Activated B cell treated with CpG ODN at 0.5 μM for 24 hours (primary cell): Measurements from ENCODE around the gene PDPK1. TPM values are rescaled to one million over a fixed set of nuclear protein-coding genes. Genes with fewer than 3 reads are reported as not detected.

Source experiments
- ATAC-seq: fragments of 200-7000 bp; cut with Tn5 transposase; one replicate; pipeline ENCODE4 v1.10.0; 2021; ENCODE audit warnings: low read depth, mild to moderate bottlenecking, moderate library complexity
- CTCF ChIA-PET: fragments of 350-600 bp; sonication (Branson Sonifier 250); formaldehyde crosslinking; loops from one replicate; lab custom pipeline; 2021; ENCODE audit warnings: antibody characterized with exemption; lab: Charles Lee
- POLR2A ChIA-PET: fragments of 350-600 bp; sonication (Branson Sonifier 250); formaldehyde crosslinking; loops from one replicate; lab custom pipeline; 2021; ENCODE audit warnings: antibody characterized with exemption; lab: Charles Lee
- DNase-seq: peaks from one replicate; pipeline ENCODE4 v3.0.0; 2022
- H3K27ac Mint-ChIP-seq: one replicate; pipeline ENCODE4 v1.8.0; 2020; ENCODE audit warnings: mixed read lengths
- H3K27me3 Mint-ChIP-seq: one replicate; pipeline ENCODE4 v1.8.0; 2021; ENCODE audit warnings: mixed read lengths
- H3K36me3 Mint-ChIP-seq: one replicate; pipeline ENCODE4 v1.8.0; 2021; ENCODE audit warnings: low read depth, mixed read lengths
- H3K4me1 Mint-ChIP-seq: one replicate; pipeline ENCODE4 v1.8.0; 2021; ENCODE audit warnings: mixed read lengths
- H3K4me3 Mint-ChIP-seq: one replicate; pipeline ENCODE4 v1.8.0; 2020; ENCODE audit warnings: mild to moderate bottlenecking, mixed read lengths
- H3K9me3 Mint-ChIP-seq: one replicate; pipeline ENCODE4 v1.8.0; 2020; ENCODE audit warnings: mixed read lengths
- CTCF ChIP-seq: fragments of 200-600 bp; IDR thresholded peaks from one replicate; pipeline ENCODE4 v1.8.0; 2022; ENCODE audit warnings: antibody characterized with exemption, mild to moderate bottlenecking
- intact Hi-C: fragments of 100-400 bp; cut with micrococcal nuclease; formaldehyde crosslinking; loops from one replicate; pipeline ENCODE4 v1.15.1; 2024
- total RNA-seq: library from RNA; stranded (reverse); gene quantifications from 2 replicates; pipeline ENCODE4 v1.2.3, GENCODE V29; 2022

PDPK1 gene
- total RNA-seq, 1 donor from 2014 or later = 62.0 TPM

GRCh38 chr16:2523801-2524231 is 14.0 kb upstream of the PDPK1 start:
- DNase-seq (no peak), ATAC-seq (no peak)
- H3K27ac Mint-ChIP-seq = no peak overlapping the region
- intact Hi-C loops = no loop called here
- no peaks in the 10 kb centered on the region for H3K9me3 Mint-ChIP-seq
- H3K36me3 Mint-ChIP-seq = peaks cover 63% of the 10 kb centered on the region
- ChIA-PET CTCF (no interaction called here), POLR2A (interaction anchor here (1.5 to 1.9 kb wide), 2 partner anchors 8 to 10 kb away, joined by 4 to 5 read pairs; partner anchors contain the start of gene ATP6V0C)
- TF ChIP-seq CTCF = no peak
- peaks cover 28% of the 10 kb centered on the region for H3K4me1 Mint-ChIP-seq
- H3K4me3 Mint-ChIP-seq = no peak overlapping the region
- H3K27me3 Mint-ChIP-seq = no peaks in the 10 kb centered on the region

DNA sequence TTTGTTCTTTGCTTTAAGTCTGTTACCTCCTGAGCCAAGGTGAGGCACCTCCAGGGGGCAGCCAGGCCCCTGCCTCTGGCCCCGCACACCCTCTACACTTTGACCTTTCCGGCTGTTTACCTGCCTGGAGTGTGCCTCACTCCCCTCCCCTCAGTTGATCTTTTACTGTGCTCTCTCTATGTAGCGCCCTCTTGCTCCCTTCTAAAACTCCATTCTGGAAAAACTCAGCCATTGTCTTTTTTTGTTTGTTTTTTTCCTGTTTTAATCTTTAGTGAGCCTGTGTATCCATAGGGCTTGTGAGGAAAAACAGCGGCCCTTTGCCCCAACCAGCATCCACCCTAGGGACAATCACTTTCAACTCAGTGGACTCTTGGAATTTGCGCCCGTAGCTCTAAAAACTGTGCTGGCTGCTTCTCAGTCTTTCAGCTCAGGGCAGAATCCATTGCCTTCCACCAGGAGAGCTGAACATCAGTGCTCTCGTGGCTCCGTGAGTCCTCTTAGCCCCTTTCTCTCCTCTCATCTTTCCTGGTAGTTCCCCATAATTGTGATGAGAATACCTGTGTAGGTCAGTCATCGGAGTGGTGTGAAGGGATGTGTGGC is 13.4 kb upstream of the PDPK1 start:
- Mint-ChIP-seq H3K4me3 (no peak overlapping the region), H3K36me3 (peaks cover 61% of the 10 kb centered on the region), H3K4me1 (peaks cover 23% of the 10 kb centered on the region), H3K27ac (peak overlapping the region; percentile 25), H3K27me3 (no peaks in the 10 kb centered on the region), H3K9me3 (no peaks in the 10 kb centered on the region)
- intact Hi-C loops = no loop called here
- ChIA-PET POLR2A (interaction anchor here (1.5 to 1.9 kb wide), 2 partner anchors 8 to 10 kb away, joined by 4 to 5 read pairs; partner anchors contain the start of gene ATP6V0C), CTCF (no interaction called here)
- ATAC-seq (no peak), DNase-seq (no peak)
- no peak for TF ChIP-seq CTCF

DNA sequence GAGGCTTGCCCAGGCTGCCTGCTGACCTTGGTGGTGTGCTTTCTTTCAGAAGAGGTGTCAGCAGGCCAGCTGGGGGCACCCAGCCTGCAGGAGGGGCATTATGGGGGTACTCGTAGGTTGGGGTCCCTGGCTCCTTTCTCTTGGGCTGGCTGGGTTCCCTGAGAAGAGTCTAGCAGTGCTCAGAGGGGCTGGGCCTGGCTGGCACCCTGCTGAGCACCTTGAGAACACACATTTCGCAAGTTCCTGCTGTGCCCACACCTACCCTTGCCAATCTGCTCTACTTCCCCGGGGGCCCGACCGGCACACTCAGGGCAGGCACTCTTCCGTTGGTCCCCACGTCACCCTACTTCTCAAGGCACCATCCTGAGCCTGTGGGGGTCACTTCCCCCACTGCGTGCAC is 11.7 kb upstream of the PDPK1 start:
- Mint-ChIP-seq H3K4me1 (peaks cover 19% of the 10 kb centered on the region), H3K27ac (no peak overlapping the region), H3K9me3 (no peaks in the 10 kb centered on the region), H3K36me3 (peaks cover 59% of the 10 kb centered on the region), H3K27me3 (no peaks in the 10 kb centered on the region), H3K4me3 (no peak overlapping the region)
- DNase-seq (no peak), ATAC-seq (no peak)
- ChIA-PET CTCF (no interaction called here), POLR2A (no interaction called here)
- TF ChIP-seq CTCF = no peak
- intact Hi-C loops = no loop called here

DNA sequence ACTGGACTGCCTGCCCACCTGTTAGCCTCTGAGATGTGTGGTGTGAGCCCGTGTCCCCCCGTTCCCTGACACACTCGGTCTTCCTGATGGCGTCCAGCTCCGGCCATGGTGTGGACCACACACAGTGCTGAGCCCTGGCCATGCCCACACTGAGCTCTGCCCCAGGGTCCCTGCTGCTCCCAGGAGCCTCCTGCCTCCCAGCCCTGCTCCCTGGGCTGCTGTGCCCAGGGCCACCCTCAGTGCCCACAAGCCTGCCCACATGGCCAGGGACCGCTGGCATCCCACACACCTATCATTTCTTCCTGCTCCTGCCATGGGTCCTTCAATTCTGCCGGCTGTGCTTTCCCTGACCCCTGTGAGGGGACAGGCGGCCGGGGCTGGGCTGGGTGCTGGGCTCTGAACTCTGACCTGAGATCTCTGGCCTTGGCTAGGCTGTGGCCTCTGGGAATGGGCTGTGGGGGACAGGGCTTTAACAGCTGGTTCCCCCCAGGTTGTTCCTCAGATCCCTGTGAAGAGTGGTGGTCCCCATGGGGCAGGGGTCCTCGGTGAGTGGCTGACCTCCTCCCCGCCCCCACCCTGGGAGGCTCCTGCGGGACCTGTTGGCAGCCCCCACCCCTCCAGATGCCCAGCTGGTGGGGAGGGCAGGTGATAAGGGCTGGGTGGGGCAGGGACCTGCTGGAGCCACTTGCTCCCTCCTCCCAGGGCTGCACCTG is 10.6 kb upstream of the PDPK1 start:
- ChIA-PET CTCF (no interaction called here), POLR2A (no interaction called here)
- no peaks in the 10 kb centered on the region for H3K9me3 Mint-ChIP-seq
- no peak for ATAC-seq
- no peak overlapping the region for H3K27ac Mint-ChIP-seq
- peaks cover 52% of the 10 kb centered on the region for H3K36me3 Mint-ChIP-seq
- intact Hi-C loops = no loop called here
- no peaks in the 10 kb centered on the region for H3K27me3 Mint-ChIP-seq
- H3K4me3 Mint-ChIP-seq = no peak overlapping the region
- TF ChIP-seq CTCF = no peak
- peaks cover 22% of the 10 kb centered on the region for H3K4me1 Mint-ChIP-seq
- DNase-seq = no peak

DNA sequence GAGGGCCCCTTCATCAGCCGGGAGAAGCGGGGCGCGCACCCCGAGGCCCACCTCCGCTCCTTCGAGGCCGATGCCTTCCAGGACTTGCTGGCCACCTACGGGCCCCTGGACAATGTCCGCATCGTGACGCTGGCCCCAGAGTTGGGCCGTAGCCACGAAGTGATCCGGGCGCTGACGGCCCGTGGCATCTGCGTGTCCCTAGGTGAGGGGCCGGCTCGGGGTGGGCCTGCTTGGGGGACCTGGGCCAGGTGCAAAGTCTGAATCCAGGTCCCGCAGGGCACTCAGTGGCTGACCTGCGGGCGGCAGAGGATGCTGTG is 10.1 kb upstream of the PDPK1 start:
- Mint-ChIP-seq H3K27ac (no peak overlapping the region), H3K36me3 (peaks cover 53% of the 10 kb centered on the region), H3K9me3 (no peaks in the 10 kb centered on the region), H3K27me3 (no peaks in the 10 kb centered on the region), H3K4me3 (no peak overlapping the region), H3K4me1 (peaks cover 22% of the 10 kb centered on the region)
- ChIA-PET POLR2A (no interaction called here), CTCF (no interaction called here)
- TF ChIP-seq CTCF = no peak
- ATAC-seq (no peak), DNase-seq (no peak)
- intact Hi-C loops = no loop called here
